Inferior parietal cortex (tissue), 1 donor: ENCODE data around the gene PROK2.

Experiments used
- DNase-seq: peaks from one replicate; pipeline ENCODE4 v3.0.0-alpha.2; 2016; ENCODE audit errors: extremely low spot score

PROK2 gene, protein sequence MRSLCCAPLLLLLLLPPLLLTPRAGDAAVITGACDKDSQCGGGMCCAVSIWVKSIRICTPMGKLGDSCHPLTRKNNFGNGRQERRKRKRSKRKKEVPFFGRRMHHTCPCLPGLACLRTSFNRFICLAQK

DNA sequence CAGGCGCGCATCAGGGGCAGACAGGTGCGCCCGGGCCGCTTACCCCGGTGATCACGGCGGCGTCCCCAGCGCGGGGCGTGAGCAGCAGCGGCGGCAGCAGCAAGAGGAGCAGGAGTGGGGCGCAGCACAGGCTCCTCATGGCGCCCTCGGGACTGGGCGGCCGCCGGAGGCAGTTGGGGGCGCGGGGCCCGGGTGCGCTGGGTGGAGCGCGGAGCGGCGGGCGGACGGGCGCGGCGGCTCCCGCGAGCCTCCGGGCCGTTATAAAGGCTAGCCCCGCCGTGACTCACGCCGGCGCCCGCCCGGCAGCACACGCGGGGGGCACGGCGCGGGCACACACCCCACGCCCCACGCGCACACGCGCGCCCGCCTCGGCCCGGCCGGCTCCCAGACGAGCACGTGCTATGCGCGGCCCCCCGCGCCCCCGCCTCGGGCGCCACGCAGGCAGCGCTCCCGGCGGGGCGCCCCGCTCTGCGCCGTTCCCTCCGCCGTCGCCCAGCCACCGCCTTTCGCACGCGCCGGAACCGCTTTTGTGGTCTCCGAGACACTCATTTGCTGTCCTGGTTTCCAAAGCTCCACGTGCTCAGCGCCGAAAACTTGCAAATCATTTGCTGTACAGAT lies at the start of gene PROK2:
PROK2 (minus strand) TSS at position 235 of the 618 bp plus-strand sequence; CDS start at position 139, 96 bp downstream.
- no peak for DNase-seq

DNA sequence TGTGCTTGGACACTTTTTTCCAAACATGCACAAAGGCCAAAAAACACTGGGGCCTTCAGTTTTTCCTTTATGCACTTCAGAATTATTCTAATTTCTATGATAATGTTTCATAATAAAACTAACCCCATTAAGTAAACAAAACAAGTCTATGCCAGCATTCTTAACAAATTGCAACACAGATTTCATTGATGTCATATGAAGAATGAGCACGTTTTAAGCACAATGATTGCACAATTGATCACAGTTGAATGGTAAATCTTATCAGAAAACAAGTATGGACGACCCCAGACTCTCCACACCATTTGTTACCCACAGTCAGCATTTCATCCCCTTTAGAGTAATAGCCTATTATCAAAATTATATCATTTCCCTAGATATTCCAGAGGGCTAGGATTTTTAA lies 46.7 kb upstream of the PROK2 start:
- DNase-seq: no peak

DNA sequence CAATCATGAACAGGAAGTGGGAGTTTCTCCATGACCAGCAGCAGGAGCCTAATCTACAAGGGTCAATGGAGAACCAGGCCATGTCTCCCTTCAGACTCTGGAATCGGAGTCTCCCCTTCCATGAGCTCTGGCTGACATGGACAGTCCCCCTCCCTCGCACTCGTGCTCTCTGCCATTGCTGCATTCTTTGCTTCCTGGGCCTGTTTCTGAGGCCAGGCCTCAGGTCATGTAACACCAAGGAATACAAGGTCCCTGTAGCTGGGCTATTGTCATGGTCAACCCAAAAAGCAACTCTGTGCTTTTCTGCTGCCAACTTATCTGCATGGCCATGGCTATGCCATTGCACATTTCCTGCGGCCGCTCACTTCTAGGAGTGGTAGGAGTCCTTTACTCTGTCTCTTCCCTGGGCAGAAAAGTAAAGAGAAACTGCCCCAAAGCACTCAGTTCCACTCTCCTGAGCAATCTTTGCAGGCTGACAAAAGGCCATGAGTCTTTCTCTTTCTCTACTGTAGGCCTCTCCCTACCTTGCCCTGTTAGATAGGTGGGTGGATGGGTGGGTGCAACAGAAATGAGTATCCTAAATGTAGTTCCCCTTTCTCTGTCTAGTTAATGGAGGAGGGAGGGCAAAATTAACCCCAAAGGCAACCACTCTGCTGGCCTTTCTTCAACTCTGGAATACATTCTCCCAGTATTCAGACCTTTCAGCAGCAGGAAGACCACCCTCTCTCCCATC lies 40.8 kb upstream of the PROK2 start:
- DNase-seq: no peak

DNA sequence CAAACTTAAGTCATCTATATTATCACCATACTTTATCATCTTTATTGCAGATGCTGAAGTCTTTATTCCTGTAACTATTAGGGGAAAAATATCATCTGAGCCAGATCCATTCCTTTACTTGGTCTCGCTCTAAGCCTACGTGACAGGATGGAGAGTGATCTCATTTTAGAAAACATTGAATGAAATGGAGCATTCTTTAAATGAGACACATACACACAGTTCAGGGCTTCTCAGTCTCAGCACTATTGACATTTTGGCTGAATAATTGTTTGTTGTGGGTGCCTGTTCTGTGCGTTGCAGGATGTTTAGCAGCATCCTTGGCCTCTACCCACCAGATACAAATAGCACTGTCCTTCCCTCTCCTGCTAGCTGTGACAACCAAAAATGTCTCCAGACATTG lies 36.2 kb upstream of the PROK2 start:
- no peak for DNase-seq

DNA sequence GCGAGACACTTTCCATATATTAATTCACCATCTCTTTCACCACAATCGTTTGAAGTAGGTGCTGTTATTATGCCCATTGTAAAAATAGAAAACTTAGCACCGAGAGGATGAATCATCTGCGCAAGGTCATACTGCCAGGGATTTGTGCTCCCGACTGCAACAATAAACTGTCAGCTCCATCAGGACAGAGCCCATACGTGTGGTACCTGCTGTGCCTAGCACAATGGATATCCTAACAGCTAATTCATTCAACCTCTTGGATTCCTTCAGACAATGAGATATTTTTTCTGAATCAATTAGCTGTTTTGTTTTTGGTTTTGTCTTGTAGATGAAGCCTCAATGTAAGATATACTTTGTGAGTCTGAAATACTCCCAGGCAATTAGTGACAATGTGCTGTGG lies 32.3 kb upstream of the PROK2 start:
- no peak for DNase-seq

DNA sequence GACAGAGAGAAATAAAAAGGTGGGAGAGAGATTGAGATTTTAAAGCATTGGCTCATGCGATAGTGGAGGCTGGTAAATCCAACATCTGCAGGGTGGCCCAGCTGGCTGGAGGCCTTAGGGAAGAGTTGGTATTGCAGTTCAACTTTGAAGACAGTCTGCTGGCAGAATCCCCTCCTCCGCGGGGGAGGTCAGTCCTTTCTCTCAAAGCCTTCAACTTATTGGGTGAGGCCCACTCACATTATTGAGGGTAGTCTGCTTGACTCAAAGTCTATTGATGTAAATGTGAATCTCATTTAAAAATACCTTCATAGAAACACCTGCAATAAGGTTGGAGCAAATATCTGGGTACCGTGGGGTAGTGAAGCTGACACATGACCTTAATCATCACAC lies 31.8 kb upstream of the PROK2 start:
- no peak for DNase-seq

DNA sequence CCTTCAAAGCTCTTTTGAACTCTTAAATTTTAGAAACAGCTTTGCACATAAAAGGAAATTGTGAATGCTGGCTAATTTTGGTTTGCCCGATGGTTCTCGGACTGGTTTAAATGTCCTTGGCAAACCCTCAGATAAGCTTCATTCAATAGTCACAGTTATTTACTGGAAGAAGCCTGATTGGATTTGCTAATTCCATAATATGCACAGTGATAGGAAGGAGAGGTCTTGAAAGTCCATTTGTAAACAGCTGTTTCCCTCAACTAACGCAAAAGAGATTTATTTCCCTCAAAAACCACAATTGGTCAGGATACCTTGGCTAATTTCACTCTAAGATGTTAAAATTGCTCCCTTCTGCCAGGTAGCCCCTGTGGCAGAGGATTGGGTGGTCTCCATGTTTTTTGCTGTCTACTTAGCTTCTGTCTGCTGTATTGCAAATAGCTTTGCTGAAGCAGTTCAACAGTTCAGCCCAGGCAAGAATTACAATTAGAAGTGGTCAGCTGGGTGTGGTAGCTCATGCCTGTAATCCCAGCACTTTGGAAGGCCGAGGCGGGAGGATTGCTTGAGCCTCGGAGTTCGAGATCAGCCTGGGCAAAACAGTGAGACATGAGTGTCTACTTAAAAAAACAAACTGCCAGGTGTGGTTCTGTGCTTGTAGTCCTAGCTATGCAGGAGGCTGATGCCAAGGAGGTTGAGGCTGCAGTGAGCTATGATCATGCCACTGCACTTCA lies 30.6 kb upstream of the PROK2 start:
- DNase-seq: no peak

DNA sequence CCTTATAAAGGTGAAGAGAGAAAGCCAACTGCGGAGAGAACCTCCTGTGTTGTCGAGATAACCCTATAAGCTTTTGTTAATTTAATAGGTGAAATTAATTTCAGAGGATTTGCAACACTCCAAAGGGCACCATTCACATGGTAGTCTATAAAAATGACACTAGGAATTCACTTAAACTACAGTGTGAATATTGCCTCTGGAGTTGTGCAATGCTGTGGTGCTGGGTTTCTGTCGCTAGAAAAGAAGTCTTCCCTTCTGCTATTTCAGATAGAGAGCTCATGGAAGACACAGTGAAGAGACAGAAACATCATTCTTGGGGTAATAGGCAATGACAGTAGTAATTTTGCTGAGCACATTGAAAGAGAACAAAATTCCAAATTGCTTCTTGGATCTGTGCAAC lies 28.8 kb upstream of the PROK2 start:
- DNase-seq: no peak

DNA sequence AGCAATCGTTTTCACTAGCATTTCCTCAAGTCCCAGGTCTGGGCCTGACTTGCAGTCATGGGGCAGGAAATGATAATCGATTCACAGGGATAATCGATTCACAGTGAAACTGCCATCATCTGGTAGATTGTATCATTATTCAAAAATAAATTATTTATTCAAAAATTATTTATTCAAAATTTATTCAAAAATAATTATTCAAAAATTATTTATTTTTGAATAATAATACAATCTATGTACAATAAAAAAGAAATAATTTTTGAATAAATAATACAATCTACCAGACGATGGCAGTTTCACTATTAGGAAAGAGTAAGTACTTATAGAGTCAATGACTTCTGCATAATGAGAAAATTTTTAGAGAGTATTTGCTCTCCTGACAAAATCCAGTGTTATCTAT lies 28.1 kb upstream of the PROK2 start:
- no peak for DNase-seq

DNA sequence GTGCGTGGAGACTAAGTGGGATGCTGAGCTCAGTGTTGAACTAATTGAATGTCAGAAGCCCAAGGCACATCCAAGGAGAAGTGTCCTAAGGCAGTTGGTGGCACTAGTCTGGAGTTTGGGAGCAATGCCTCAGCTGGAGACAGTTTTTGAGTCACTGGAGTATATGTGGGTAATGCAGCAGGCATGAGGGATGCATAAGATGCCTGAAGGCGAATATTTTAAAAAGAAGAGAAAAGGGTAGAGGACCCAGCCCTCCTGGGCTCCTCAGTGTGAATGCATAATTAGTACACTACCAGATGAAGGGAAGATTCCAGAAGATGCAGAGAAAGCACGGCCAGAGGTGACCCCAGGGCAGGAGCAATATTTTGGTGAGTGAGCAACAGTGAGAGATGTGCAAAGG lies 25.1 kb upstream of the PROK2 start:
- no peak for DNase-seq

DNA sequence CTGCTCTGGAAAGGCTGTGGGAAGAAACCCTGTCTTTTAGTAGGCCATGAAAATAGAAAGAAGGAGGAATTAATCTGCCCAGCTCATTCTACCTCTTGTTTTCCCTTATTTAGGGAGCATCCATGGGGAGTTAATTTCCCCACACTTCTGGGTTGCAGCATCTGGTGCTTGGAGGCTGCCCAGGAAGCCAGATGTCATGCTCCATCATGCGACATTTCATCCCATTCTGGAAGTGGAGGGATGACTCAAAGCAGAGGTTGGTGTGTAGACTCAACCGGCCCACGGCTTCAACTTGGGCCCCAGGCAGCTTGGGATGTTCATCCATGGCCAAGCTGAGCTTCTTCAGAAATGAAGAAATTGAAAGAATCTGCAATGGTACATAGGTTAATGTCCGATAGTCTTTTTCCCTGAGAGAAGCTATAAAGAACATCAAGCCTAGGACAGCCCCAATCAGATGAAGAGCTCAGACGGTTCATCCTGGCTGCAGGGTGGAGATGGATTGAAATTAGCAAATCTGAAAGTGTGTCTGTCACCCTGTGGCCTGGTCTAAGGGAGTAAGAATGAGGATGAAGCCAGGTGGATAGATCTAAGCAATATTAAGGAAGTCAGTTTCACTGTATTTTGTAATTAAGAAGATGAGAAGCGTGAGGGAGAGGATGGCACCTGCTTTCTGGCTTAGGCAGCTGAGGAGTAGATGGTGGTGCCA lies 24.5 kb upstream of the PROK2 start:
- no peak for DNase-seq

DNA sequence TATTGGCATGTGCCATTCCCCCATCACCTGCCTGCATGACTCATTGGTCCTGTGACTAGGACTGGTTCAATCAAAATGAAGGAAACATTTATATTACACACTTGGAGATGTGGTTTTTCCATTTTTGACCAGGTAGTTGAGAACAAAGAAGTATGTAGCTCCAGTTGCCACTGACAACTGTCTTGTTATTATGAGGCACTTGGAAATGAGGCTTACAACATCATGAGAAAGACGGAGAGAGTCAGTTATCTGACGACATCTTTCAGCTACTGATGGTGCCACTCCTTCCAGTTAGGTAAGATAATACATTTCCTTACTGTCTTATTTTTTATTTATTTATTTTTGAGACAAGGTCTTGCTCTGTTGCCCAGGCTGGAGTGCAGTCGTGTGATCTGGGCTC lies 21.8 kb upstream of the PROK2 start:
- DNase-seq: no peak

DNA sequence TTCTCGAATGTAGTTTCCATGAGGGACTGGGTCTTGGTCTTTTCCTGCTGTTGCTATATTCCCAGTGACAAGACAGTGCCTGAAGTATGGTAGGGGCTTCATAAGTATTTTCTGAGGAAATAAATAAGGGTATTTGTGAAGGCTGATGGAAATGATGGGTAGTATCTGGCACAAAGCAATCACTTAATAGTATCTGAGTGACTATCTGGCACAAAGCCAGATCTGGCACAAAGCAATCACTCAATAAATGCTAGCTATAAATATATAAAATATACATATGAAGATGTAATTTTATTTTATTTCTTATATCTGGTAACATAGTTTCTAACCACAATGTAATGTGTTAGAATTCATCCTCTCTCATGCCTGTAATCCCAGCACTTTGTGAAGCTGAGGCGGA lies 20.7 kb upstream of the PROK2 start:
- DNase-seq: no peak

DNA sequence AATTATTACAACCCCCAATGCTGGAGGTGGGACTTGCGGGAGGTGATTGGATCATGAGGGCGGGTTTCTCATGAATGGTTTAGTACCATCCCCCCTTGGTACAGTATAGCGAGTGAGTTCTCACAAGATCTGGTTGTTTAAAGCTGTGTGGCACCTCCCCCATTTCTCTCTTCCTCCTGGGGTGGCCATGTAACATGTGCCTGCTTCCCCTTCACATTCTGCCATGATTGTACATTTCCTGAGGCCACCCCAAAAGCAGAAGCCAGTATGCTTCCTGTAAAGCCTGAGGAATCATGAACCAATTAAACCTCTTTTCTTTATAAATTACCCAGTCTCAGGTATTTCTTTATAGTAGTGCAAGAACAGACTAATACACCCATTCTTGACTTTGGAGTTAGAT lies 20.3 kb upstream of the PROK2 start:
- no peak for DNase-seq

DNA sequence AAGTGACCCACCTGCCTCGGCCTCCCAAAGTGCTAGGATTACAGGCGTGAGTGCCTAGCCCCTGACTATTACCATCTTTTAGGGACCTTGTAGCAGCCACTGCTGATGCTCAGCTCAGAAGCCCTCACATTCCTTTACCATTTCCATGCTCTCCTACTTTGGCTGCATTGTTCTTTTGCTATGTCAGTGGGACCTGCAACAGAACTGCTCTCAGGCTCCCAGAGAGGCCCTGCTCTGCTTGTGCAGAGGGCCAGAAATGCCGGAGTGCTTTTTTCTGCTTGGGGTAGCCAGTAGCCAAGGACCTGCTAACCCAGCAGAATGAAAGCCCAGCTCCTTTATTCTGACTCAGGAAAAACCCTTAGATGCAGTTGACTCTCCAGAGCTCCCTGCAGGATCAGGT lies 18.3 kb upstream of the PROK2 start:
- DNase-seq: no peak

DNA sequence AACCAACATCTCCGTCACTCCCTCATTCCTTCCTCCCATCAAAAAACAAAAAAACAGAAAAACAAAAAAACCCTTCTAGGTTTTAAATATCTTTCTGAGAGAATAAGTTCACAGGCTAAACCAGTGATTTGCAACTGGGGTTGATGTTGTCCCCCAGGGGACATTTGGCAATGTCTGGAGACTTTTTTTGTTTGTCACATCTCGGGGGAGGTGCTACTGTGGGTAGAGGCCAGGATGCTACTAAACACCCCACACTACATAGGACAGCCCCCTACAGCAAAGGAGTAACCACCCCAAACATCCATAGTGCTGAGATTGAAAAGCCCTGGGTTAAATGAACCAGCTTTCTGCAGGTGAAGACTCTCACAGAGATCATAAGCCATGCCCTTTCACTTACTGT lies 17.0 kb upstream of the PROK2 start:
- DNase-seq: no peak

DNA sequence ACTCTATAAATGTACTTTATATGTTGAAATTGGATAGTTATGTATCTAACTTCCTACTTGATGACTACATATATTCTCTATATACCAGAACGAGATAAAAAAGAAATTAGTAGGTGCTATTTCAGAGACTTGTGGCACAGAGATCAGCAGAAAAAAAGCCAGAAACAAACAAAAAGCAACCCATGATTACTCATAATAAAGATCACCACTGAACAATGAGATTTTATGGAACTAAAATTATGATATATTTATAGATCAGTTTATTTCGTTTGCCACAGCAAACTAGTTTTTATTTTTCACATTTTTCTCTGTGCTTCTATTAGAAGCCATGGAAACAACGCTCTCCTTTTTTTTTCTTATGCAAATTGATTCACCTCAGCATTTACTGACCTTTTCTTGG lies 15.1 kb upstream of the PROK2 start:
- no peak for DNase-seq

DNA sequence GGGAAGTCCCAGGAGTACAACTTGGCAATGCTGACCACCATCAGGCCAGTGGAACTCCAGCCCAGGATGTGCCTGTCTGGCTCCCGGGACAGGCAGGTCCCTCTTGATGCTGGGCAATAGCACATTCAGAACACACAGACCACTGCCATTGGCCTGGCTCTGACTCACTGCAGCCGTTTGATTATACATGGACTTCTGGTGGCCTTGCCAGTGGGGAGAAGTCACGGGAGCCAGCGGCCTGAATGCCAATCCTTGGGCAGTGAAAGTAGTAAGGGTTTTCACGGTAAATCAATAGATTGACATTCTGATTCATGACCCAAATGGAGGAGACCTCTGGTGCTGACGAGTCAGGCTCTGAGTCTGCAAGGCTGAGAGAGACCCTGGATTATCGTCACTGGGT lies 12.5 kb upstream of the PROK2 start:
- DNase-seq: no peak

DNA sequence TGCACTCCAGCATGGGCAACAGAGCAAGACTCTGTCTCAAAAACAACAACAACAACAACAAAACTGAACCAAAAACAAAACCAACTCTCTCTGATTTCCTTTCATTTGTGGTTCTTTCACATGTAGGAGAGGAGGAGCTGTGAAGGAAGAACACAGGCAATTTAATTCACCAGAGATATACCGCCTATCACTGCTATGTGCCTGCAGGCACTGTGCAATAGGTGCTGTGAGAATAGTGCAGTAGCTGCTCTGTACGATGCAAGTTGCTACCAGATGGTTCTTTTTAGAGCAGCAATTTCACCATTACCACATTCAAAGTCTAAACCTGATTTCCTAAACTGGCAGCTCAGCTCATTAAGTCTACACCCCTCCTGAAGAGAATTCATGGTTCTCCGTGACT lies 11.3 kb upstream of the PROK2 start:
- DNase-seq: no peak

DNA sequence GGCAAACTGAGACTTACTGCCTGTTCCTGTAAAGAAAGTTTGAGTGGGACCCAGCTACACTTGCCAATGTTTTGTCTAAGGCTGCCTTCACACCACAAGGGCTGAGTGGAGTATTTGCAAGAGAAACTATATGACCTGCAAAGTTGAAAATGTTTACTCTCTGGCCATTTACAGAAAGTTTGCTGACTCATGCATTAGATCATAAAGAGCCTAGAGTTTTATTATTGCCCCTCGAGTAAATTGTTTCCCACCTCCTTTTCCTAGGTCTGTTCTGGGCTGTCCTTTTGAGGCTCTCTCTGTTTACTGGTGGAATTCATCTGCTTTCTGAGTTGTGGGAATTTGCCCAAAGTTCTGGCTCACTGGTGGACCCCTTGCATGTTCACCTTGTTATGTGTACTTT lies 6.7 kb upstream of the PROK2 start:
- DNase-seq: no peak

DNA sequence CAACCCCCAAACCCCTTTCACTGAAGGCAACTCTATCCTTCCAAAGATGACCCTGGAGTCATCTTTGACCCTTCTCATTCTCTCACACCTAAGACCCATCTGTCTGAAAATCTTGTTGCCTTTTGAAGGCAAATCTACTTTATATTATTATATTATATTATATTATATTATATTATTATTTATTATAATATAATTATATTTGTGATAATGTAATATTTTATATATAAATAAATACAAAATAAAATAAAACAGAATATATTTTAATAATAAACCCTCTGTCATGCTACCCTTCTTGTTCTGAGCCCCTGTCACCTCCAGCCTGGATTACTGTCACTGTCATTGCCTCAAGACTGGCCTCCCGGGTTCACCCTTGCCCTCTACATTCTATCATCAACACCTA lies 5.0 kb upstream of the PROK2 start:
- DNase-seq: no peak

DNA sequence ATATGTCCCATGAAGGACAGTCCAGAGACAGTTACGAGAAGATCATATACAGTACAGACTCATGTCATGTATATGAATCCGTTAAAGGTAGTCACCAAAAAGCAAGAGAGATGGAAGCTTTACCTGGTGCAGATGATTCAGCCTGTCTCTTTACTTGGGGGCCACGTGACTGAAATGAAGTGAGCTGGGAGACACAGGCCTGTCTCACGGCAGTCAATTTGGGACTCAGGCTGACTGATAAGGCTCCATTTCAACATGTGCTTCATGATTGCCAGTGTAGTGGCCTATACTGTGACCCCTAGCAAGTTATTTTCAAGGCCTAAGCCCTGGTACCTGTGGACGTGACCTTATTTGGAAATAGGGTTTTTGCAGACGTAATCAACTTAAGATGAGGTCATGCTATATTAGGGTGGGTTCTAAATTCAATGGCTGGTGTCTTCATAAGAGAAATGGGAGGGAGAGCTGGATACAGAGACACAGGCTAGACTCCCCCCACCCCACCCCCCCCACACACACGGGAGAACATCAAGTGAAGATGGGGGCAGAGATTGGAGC lies 3.0 kb upstream of the PROK2 start:
- DNase-seq: no peak
